Measurements from ENCODE around the gene UFC1. TPM values are rescaled to one million over a fixed set of nuclear protein-coding genes. Genes with fewer than 3 reads are reported as not detected.

UFC1 gene
- total and polyA plus RNA-seq, 2 of the 13 experiments (the other 11 are each of a cell fraction or from before 2014, with no cell fraction given), result 72.8 to 85.2 TPM

GRCh38 chr1:161153682-161154337 lies at the start of gene UFC1 (continued):
- TF ChIP-seq SRSF4 (IDR thresholded peaks at IDR 0.05; ENCODE audit: low read depth, low read length, poor library complexity, severe bottlenecking), result no peak
- TF ChIP-seq, protein P1, sequence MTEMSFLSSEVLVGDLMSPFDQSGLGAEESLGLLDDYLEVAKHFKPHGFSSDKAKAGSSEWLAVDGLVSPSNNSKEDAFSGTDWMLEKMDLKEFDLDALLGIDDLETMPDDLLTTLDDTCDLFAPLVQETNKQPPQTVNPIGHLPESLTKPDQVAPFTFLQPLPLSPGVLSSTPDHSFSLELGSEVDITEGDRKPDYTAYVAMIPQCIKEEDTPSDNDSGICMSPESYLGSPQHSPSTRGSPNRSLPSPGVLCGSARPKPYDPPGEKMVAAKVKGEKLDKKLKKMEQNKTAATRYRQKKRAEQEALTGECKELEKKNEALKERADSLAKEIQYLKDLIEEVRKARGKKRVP (CRISPR knock-in tag; IDR thresholded peaks at IDR 0.05), result peak in 1 of 2 experiments; percentile 69; a peak in 2 of 4 replicates
- TF ChIP-seq, protein P2, sequence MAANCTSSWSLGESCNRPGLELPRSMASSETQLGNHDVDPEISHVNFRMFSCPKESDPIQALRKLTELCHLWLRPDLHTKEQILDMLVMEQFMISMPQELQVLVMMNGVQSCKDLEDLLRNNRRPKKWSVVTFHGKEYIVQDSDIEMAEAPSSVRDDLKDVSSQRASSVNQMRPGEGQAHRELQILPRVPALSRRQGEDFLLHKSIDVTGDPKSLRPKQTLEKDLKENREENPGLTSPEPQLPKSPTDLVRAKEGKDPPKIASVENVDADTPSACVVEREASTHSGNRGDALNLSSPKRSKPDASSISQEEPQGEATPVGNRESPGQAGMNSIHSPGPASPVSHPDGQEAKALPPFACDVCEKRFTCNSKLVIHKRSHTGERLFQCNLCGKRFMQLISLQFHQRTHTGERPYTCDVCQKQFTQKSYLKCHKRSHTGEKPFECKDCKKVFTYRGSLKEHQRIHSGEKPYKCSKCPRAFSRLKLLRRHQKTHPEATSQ (CRISPR knock-in tag; IDR thresholded peaks at IDR 0.05; ENCODE audit: borderline replicate concordance), result peak; percentile 87; the same call in 1 of the 2 replicates
- 0 out of 2 replicates have a peak, but pooled peaks have one; percentile 37 for TF ChIP-seq ZNF644 (CRISPR knock-in tag; IDR thresholded peaks at IDR 0.05; ENCODE audit: low read depth)
- no peak for TF ChIP-seq MAFF (IDR thresholded peaks at IDR 0.05; ENCODE audit: low read depth, low read length)
- TF ChIP-seq ZNF850 (CRISPR knock-in tag; conservative IDR thresholded peaks at IDR 0.05), result 0 out of 2 replicates have a peak, but pooled peaks have one; percentile 2
- no peak for TF ChIP-seq KAT7 (CRISPR knock-in tag; IDR thresholded peaks at IDR 0.05; ENCODE audit: borderline replicate concordance)
- TF ChIP-seq ZNF335 (CRISPR knock-in tag; IDR thresholded peaks at IDR 0.05), result peak; percentile 64; the same call in 1 of the 2 replicates
- TF ChIP-seq CHD4 (IDR thresholded peaks at IDR 0.05; ENCODE audit: borderline replicate concordance, low read length), result no peak
- TF ChIP-seq NFKBIZ (CRISPR knock-in tag; IDR thresholded peaks at IDR 0.05), result peak; percentile 40; the same call in 1 of the 2 replicates
- peak; percentile 42; the same call in 1 of the 2 replicates for TF ChIP-seq HOXA5 (CRISPR knock-in tag; IDR thresholded peaks at IDR 0.05)
- TF ChIP-seq TBX2 (CRISPR knock-in tag; IDR thresholded peaks at IDR 0.05; ENCODE audit: borderline replicate concordance), result peak; percentile 62; the same call in 1 of the 2 replicates
- TF ChIP-seq ZNF326 (CRISPR knock-in tag; IDR thresholded peaks at IDR 0.05; ENCODE audit: borderline replicate concordance), result no peak
- peak; percentile 25; the same call in 1 of the 2 replicates for TF ChIP-seq ZBTB21 (CRISPR knock-in tag; IDR thresholded peaks at IDR 0.05)
- peak; percentile 84 for TF ChIP-seq GATAD1 (CRISPR knock-in tag; IDR thresholded peaks at IDR 0.05)
- TF ChIP-seq GABPA (IDR thresholded peaks at IDR 0.05; ENCODE audit: low read depth, low read length), result peak; percentile 56
- peak; percentile 98 for TF ChIP-seq GABPA (CRISPR knock-in tag; IDR thresholded peaks at IDR 0.05; ENCODE audit: low read depth)
- no peak for TF ChIP-seq SETDB1 (CRISPR knock-in tag; IDR thresholded peaks at IDR 0.05; ENCODE audit: borderline replicate concordance)
- 0 out of 2 replicates have a peak, but pooled peaks have one; percentile 20 for TF ChIP-seq FOXK2 (IDR thresholded peaks at IDR 0.05)
- TF ChIP-seq ZFP90 (CRISPR knock-in tag; IDR thresholded peaks at IDR 0.05; ENCODE audit: borderline replicate concordance), result no peak; the same call in 1 of the 2 replicates
- TF ChIP-seq ZNF816 (CRISPR knock-in tag; IDR thresholded peaks at IDR 0.05; ENCODE audit: borderline replicate concordance), result no peak
- no peak; the same call in 1 of the 2 replicates for TF ChIP-seq DNMT3B (CRISPR knock-in tag; conservative IDR thresholded peaks at IDR 0.05)
- TF ChIP-seq, protein P3, sequence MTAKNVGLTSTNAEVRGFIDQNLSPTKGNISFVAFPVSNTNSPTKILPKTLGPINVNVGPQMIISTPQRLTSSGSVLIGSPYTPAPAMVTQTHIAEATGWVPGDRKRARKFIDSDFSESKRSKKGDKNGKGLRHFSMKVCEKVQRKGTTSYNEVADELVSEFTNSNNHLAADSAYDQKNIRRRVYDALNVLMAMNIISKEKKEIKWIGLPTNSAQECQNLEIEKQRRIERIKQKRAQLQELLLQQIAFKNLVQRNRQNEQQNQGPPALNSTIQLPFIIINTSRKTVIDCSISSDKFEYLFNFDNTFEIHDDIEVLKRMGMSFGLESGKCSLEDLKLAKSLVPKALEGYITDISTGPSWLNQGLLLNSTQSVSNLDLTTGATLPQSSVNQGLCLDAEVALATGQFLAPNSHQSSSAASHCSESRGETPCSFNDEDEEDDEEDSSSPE (CRISPR knock-in tag; IDR thresholded peaks at IDR 0.05), result peak; percentile 61
- TF ChIP-seq XRCC5 (optimal IDR thresholded peaks at IDR 0.05; ENCODE audit: low read length), result peak; percentile 76
- TF ChIP-seq, protein P4, sequence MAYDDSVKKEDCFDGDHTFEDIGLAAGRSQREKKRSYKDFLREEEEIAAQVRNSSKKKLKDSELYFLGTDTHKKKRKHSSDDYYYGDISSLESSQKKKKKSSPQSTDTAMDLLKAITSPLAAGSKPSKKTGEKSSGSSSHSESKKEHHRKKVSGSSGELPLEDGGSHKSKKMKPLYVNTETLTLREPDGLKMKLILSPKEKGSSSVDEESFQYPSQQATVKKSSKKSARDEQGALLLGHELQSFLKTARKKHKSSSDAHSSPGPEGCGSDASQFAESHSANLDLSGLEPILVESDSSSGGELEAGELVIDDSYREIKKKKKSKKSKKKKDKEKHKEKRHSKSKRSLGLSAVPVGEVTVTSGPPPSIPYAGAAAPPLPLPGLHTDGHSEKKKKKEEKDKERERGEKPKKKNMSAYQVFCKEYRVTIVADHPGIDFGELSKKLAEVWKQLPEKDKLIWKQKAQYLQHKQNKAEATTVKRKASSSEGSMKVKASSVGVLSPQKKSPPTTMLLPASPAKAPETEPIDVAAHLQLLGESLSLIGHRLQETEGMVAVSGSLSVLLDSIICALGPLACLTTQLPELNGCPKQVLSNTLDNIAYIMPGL (CRISPR knock-in tag; IDR thresholded peaks at IDR 0.05; ENCODE audit: borderline replicate concordance in 1 of 2, low read depth in 1 of 2), result peak; percentile 85 to 89
- no peak for TF ChIP-seq FOXP1 (IDR thresholded peaks at IDR 0.05)
- no peak for TF ChIP-seq FOXP1 (CRISPR knock-in tag; IDR thresholded peaks at IDR 0.05)

All from HepG2 (cell line).